ENCODE measurements around the gene CLDN34. TPM values are rescaled to one million over a fixed set of nuclear protein-coding genes. Genes with fewer than 3 reads are reported as not detected.

CLDN34 gene
- total RNA-seq, 1 experiment from 2014 or later, result 0.38 TPM

GRCh38 chrX:9995855-9996339 is 28.7 kb downstream of the CLDN34 start:
- Mint-ChIP-seq H3K9me3 (ENCODE audit: low read depth, unreplicated experiment) (no peaks in the 10 kb centered on the region), H3K4me3 (ENCODE audit: low read depth, unreplicated experiment) (no peak overlapping the region), H3K4me1 (ENCODE audit: low read depth, unreplicated experiment) (no peaks in the 10 kb centered on the region), H3K27ac (ENCODE audit: unreplicated experiment) (no peak overlapping the region), H3K36me3 (ENCODE audit: insufficient read depth, unreplicated experiment) (no peaks in the 10 kb centered on the region), H3K27me3 (ENCODE audit: unreplicated experiment) (no peaks in the 10 kb centered on the region)
- no TSS peak for BruUV-seq (replicated peaks)
- TF ChIP-seq CTCF (IDR thresholded peaks at IDR 0.05; ENCODE audit: unreplicated experiment), result peak; percentile 95
- intact Hi-C loops (cut with micrococcal nuclease; ENCODE audit: unreplicated experiment), result loop anchor here (1.0 kb wide), 1 partner anchor 123 kb away; no protein-coding TSS in a partner anchor
- peak; percentile 82 for DNase-seq
- CTCF ChIA-PET, result no interaction called here

GRCh38 chrX:9997041-9997440 is 29.9 kb downstream of the CLDN34 start:
- Mint-ChIP-seq H3K36me3 (ENCODE audit: insufficient read depth, unreplicated experiment) (no peaks in the 10 kb centered on the region), H3K9me3 (ENCODE audit: low read depth, unreplicated experiment) (no peaks in the 10 kb centered on the region), H3K27ac (ENCODE audit: unreplicated experiment) (no peak overlapping the region), H3K4me1 (ENCODE audit: low read depth, unreplicated experiment) (no peaks in the 10 kb centered on the region), H3K4me3 (ENCODE audit: low read depth, unreplicated experiment) (no peak overlapping the region), H3K27me3 (ENCODE audit: unreplicated experiment) (no peaks in the 10 kb centered on the region)
- BruUV-seq (replicated peaks), result no TSS peak
- intact Hi-C loops (cut with micrococcal nuclease; ENCODE audit: unreplicated experiment), result no loop called here
- DNase-seq, result no peak
- CTCF ChIA-PET, result no interaction called here
- TF ChIP-seq CTCF (IDR thresholded peaks at IDR 0.05; ENCODE audit: unreplicated experiment), result no peak

- no peak for TF ChIP-seq CTCF (IDR thresholded peaks at IDR 0.05; ENCODE audit: unreplicated experiment)
- CTCF ChIA-PET, result no interaction called here
- no peaks in the 10 kb centered on the region for H3K9me3 Mint-ChIP-seq (ENCODE audit: low read depth, unreplicated experiment)
- H3K4me3 Mint-ChIP-seq (ENCODE audit: low read depth, unreplicated experiment), result no peak overlapping the region
- no peak for DNase-seq
- no peaks in the 10 kb centered on the region for H3K4me1 Mint-ChIP-seq (ENCODE audit: low read depth, unreplicated experiment)
- no TSS peak for BruUV-seq (replicated peaks)
- H3K27ac Mint-ChIP-seq (ENCODE audit: unreplicated experiment), result no peak overlapping the region
- no peaks in the 10 kb centered on the region for H3K27me3 Mint-ChIP-seq (ENCODE audit: unreplicated experiment)
- intact Hi-C loops (cut with micrococcal nuclease; ENCODE audit: unreplicated experiment), result no loop called here
- H3K36me3 Mint-ChIP-seq (ENCODE audit: insufficient read depth, unreplicated experiment), result no peaks in the 10 kb centered on the region
Observed at GRCh38 chrX:9997524-9997923, 30.4 kb downstream of the CLDN34 start.

GRCh38 chrX:10001496-10001895 is 34.3 kb downstream of the CLDN34 start:
- TF ChIP-seq CTCF (IDR thresholded peaks at IDR 0.05; ENCODE audit: unreplicated experiment), result no peak
- Mint-ChIP-seq H3K4me3 (ENCODE audit: low read depth, unreplicated experiment) (no peak overlapping the region), H3K9me3 (ENCODE audit: low read depth, unreplicated experiment) (no peaks in the 10 kb centered on the region), H3K36me3 (ENCODE audit: insufficient read depth, unreplicated experiment) (no peaks in the 10 kb centered on the region), H3K27me3 (ENCODE audit: unreplicated experiment) (no peaks in the 10 kb centered on the region), H3K27ac (ENCODE audit: unreplicated experiment) (no peak overlapping the region), H3K4me1 (ENCODE audit: low read depth, unreplicated experiment) (peaks cover 16% of the 10 kb centered on the region)
- intact Hi-C loops (cut with micrococcal nuclease; ENCODE audit: unreplicated experiment), result no loop called here
- no TSS peak for BruUV-seq (replicated peaks)
- CTCF ChIA-PET, result interaction anchor here (0.6 kb wide), 1 partner anchor 9 kb away, joined by 3 read pairs; no protein-coding TSS in a partner anchor
- DNase-seq, result no peak
